K562 (cell line): ENCODE data around the gene ARAP1. TPM values are rescaled to one million over a fixed set of nuclear protein-coding genes. Genes with fewer than 3 reads are reported as not detected.

Experiments used
- CREB1 ChIP-seq, 2 experiments: sonication (generic) in 1 of 2; formaldehyde crosslinking in 1 of 2; IDR thresholded peaks; 2 replicates each; pipeline versions ENCODE4 v1.6.1 to v1.8.0; 2012 to 2022; ENCODE audit warnings: inconsistent platforms in 1 of 2, mild to moderate bottlenecking in 1 of 2, missing genetic modification reagents in 1 of 2, moderate library complexity in 1 of 2
- DLX4 ChIP-seq: fragments of 250-450 bp; sonication (Bioruptor Pico); IDR thresholded peaks from 2 replicates; pipeline ENCODE4 v1.6.1; 2021; ENCODE audit warnings: mild to moderate bottlenecking
- GMEB1 ChIP-seq: fragments of 250-450 bp; sonication (Bioruptor Pico); IDR thresholded peaks from 2 replicates; pipeline ENCODE4 v1.4.0; 2020; ENCODE audit warnings: mild to moderate bottlenecking
- HES1 ChIP-seq: fragments of 450-650 bp; IDR thresholded peaks from 2 replicates; pipeline ENCODE4 v1.6.1; 2016; ENCODE audit warnings: low read depth, mild to moderate bottlenecking, moderate library complexity
- HNRNPH1 ChIP-seq: fragments of 200-400 bp; formaldehyde crosslinking; optimal IDR thresholded peaks from 2 replicates; pipeline ENCODE3; 2017; ENCODE audit warnings: low read depth, mild to moderate bottlenecking, low read length, moderate library complexity
- HOMEZ ChIP-seq: fragments of 250-450 bp; sonication (Bioruptor Pico); IDR thresholded peaks from 2 replicates; pipeline ENCODE4 v1.4.0; 2020; ENCODE audit warnings: mild to moderate bottlenecking, moderate library complexity
- KLF6 ChIP-seq: fragments of 250-450 bp; sonication (Bioruptor Pico); IDR thresholded peaks from 2 replicates; pipeline ENCODE4 v1.4.0; 2020; ENCODE audit warnings: mild to moderate bottlenecking, moderate library complexity, borderline replicate concordance
- MLLT1 ChIP-seq, 2 experiments: fragments of 450-650 bp; IDR thresholded peaks; 2 replicates each; pipeline ENCODE4 v1.6.1; 2016
- MTA1 ChIP-seq: fragments of 450-650 bp; IDR thresholded peaks from 2 replicates; pipeline ENCODE4 v1.6.1; 2017; ENCODE audit warnings: borderline replicate concordance
- NCOR1 ChIP-seq: fragments of 450-650 bp; IDR thresholded peaks from 2 replicates; pipeline ENCODE4 v1.6.1; 2016; ENCODE audit warnings: mild to moderate bottlenecking, moderate library complexity
- PREB ChIP-seq: sonication (generic); formaldehyde crosslinking; IDR thresholded peaks from 2 replicates; pipeline ENCODE4 v1.8.1; 2023; ENCODE audit warnings: mild to moderate bottlenecking, missing genetic modification reagents
- RAD21 ChIP-seq, 2 experiments: fragments of 250-450 bp in 1 of 2; fragments of 450-650 bp in 1 of 2; sonication (Bioruptor Pico) in 1 of 2; formaldehyde crosslinking in 1 of 2; IDR thresholded peaks in 1 of 2; conservative IDR thresholded peaks in 1 of 2; 2 replicates each; pipeline versions ENCODE4 v1.4.0 to v1.8.0; 2020 to 2022; ENCODE audit warnings: mild to moderate bottlenecking in 2 of 2, moderate library complexity in 1 of 2
- RNF2 ChIP-seq: sonication (generic); IDR thresholded peaks from 2 replicates; pipeline ENCODE4 v1.6.1; 2016
- U2AF2 ChIP-seq: fragments of 200-400 bp; formaldehyde crosslinking; optimal IDR thresholded peaks from 2 replicates; pipeline ENCODE3; 2017; ENCODE audit warnings: low read depth, mild to moderate bottlenecking, low read length
- XRCC4 ChIP-seq: IDR thresholded peaks from one replicate; pipeline ENCODE4 v1.6.1; 2011; ENCODE audit not compliant: insufficient read depth, insufficient read length; ENCODE audit errors: extremely low read depth
- ZBED1 ChIP-seq: IDR thresholded peaks from 2 replicates; pipeline ENCODE4 v1.6.1; 2014
- ZBTB12 ChIP-seq: fragments of 250-450 bp; sonication (Bioruptor Pico); IDR thresholded peaks from 2 replicates; pipeline ENCODE4 v1.4.0; 2020
- ZNF146 ChIP-seq: IDR thresholded peaks from one replicate; pipeline ENCODE4 v1.6.1; 2018; ENCODE audit warnings: missing compliant biosample characterization; ENCODE audit not compliant: unreplicated experiment
- ZNF174 ChIP-seq: fragments of 250-450 bp; sonication (Bioruptor Pico); IDR thresholded peaks from 2 replicates; pipeline ENCODE4 v1.4.0; 2020; ENCODE audit warnings: mild to moderate bottlenecking
- polyA plus RNA-seq, 8 experiments: library from polyadenylated mRNA; depleted of rRNA in 4 of 8; stranded (reverse) in 5 of 8; unstranded in 3 of 8; fragments of >200 nt; fragmentation: Nextera tagmentation in 2 of 8; fragmentation: Illumina TruSeq in 1 of 8; extraction: Ambion mirVana in 2 of 8; extraction: Trizol in 1 of 8; gene quantifications; 2 replicates each; pipeline versions ENCODE4 v1.2.1 to v1.2.3, GENCODE V29; 2011 to 2014; ENCODE audit warnings: inconsistent platforms in 1 of 8, missing spikeins in 1 of 8
- total RNA-seq, 7 experiments: library from RNA; depleted of rRNA in 6 of 7; stranded (reverse); fragments of >200 nt in 6 of 7; fragmentation: Illumina TruSeq in 2 of 7; extraction: Trizol in 2 of 7; gene quantifications; 2 replicates each; pipeline versions ENCODE4 v1.2.1 to v1.2.3, GENCODE V29; 2011 to 2021; ENCODE audit warnings: low replicate concordance in 1 of 7

The ARAP1 gene
- total and polyA plus RNA-seq, 9 of the 15 experiments (the other 6 are each of a cell fraction or from before 2014, with no cell fraction given): 0.23 to 67.0 (median 24.6) TPM

GRCh38 chr11:72735495-72736027 lies 16.6 kb downstream of the ARAP1 start (continued):
- TF ChIP-seq CREB1 (IDR thresholded peaks at IDR 0.05): no peak
- TF ChIP-seq CREB1 (CRISPR knock-in tag; IDR thresholded peaks at IDR 0.05): no peak; the same call in 1 of the 2 replicates
- no peak for TF ChIP-seq HOMEZ (CRISPR knock-in tag)
- no peak for TF ChIP-seq ZNF174 (CRISPR knock-in tag)
- 0 out of 2 replicates have a peak, but pooled peaks have one; percentile 50 for TF ChIP-seq RNF2
- no peak for TF ChIP-seq ZNF146 (CRISPR knock-in tag)
- no peak for TF ChIP-seq MLLT1 (IDR thresholded peaks at IDR 0.05)
- no peak for TF ChIP-seq GMEB1 (CRISPR knock-in tag)
- no peak for TF ChIP-seq DLX4 (CRISPR knock-in tag)
- TF ChIP-seq ZBED1: no peak
- no peak for TF ChIP-seq MTA1
- TF ChIP-seq KLF6 (CRISPR knock-in tag): no peak
- TF ChIP-seq PREB (CRISPR knock-in tag): no peak
- no peak for TF ChIP-seq XRCC4
- TF ChIP-seq ZBTB12 (CRISPR knock-in tag): no peak
- no peak for TF ChIP-seq HNRNPH1
- no peak for TF ChIP-seq HES1
- TF ChIP-seq U2AF2: no peak
- no peak; the same call in 1 of the 2 replicates for TF ChIP-seq NCOR1
- TF ChIP-seq RAD21 (CRISPR knock-in tag; conservative IDR thresholded peaks at IDR 0.05 in 1 of 2, IDR thresholded peaks at IDR 0.05 in 1 of 2): 0 out of 4 replicates have a peak, but pooled peaks of 1 of the 2 experiments have one; percentile 7
